GM12878 (cell line): ENCODE measurements around the gene MAP4K2. TPM values are rescaled to one million over a fixed set of nuclear protein-coding genes. Genes with fewer than 3 reads are reported as not detected.

ENCODE experiments used
- ATAC-seq: fragments of 200-7000 bp; cut with Tn5 transposase; 3 replicates; pipeline ENCODE4 v1.9.1; 2020; ENCODE audit warnings: mild to moderate bottlenecking, moderate library complexity
- BruUV-seq: library from RNA; stranded (reverse); fragments of 400-500 nt; replicated peaks from 2 replicates; lab custom pipeline; 2021; lab: Mats Ljungman, UMichigan
- CTCF ChIA-PET: fragments of 300-600 bp; sonication (Branson Sonifier 250); formaldehyde crosslinking; extraction: SDS; loops from one replicate; lab custom pipeline; 2021; ENCODE audit warnings: inconsistent platforms; lab: Yijun Ruan, JAX
- POLR2A ChIA-PET: fragments of 350-600 bp; formaldehyde crosslinking; extraction: SDS; loops from one replicate; lab custom pipeline; 2021; ENCODE audit warnings: inconsistent platforms; lab: Charles Lee
- RAD21 ChIA-PET: fragments of 300-600 bp; sonication (Branson Sonifier 250); formaldehyde crosslinking; loops from one replicate; lab custom pipeline; 2023; ENCODE audit warnings: antibody characterized with exemption; ENCODE audit not compliant: unreplicated experiment; lab: Charles Lee
- SMC1A ChIA-PET: fragments of 300-600 bp; sonication (Branson Sonifier 250); formaldehyde crosslinking; loops from one replicate; lab custom pipeline; 2023; ENCODE audit not compliant: unreplicated experiment, uncharacterized antibody; lab: Charles Lee
- DNase-seq: peaks from one replicate; pipeline ENCODE4 v3.0.0-alpha.2; 2011; ENCODE audit warnings: low read depth, low spot score
- FAIRE-seq: peaks from 3 replicates; lab custom pipeline; 2011; peaks lifted over from hg19 to GRCh38; lab: Jason Lieb, UNC
- H2AFZ ChIP-seq: 2 replicates; pipeline ENCODE4 v1.6.0; 2011; ENCODE audit warnings: low read depth, low read length, control low read depth; ENCODE audit not compliant: control insufficient read depth
- H3K27ac ChIP-seq: 2 replicates; pipeline ENCODE4 v1.5.1; 2011; ENCODE audit warnings: control low read depth; ENCODE audit not compliant: control insufficient read depth, insufficient read depth
- H3K27me3 ChIP-seq, 2 experiments: replicated peaks in 1 of 2; 2 replicates each; pipeline versions ENCODE4 v1.6.0 to v1.6.1; 2011; ENCODE audit warnings: low read length in 1 of 2; ENCODE audit not compliant: control insufficient read depth in 2 of 2, insufficient read depth in 2 of 2
- H3K36me3 ChIP-seq, 2 experiments: 2 replicates each; pipeline ENCODE4 v1.5.1; 2011; ENCODE audit warnings: low read length in 1 of 2; ENCODE audit not compliant: control insufficient read depth in 2 of 2, insufficient read depth in 2 of 2
- H3K4me1 ChIP-seq: 2 replicates; pipeline ENCODE4 v1.6.1; 2011; ENCODE audit warnings: mild to moderate bottlenecking, low read length, moderate library complexity, mixed read lengths; ENCODE audit not compliant: control insufficient read depth, insufficient read depth
- H3K4me2 ChIP-seq: 2 replicates; pipeline ENCODE4 v1.6.0; 2011; ENCODE audit warnings: control low read depth; ENCODE audit not compliant: control insufficient read depth, insufficient read depth
- H3K4me3 ChIP-seq: fragments of 200-600 bp; sonication (generic); 2 replicates; pipeline ENCODE4 v1.5.1; 2016
- H3K79me2 ChIP-seq: 2 replicates; pipeline ENCODE4 v1.6.0; 2011; ENCODE audit warnings: low read length; ENCODE audit not compliant: control insufficient read depth, insufficient read depth
- H3K9ac ChIP-seq: 2 replicates; pipeline ENCODE4 v1.8.0; 2011; ENCODE audit warnings: low read length, control low read depth, mixed read lengths; ENCODE audit not compliant: control insufficient read depth, insufficient read depth
- H3K9me3 ChIP-seq: replicated peaks from 3 replicates; pipeline ENCODE4 v1.5.1; 2011; ENCODE audit warnings: mild to moderate bottlenecking, low read length; ENCODE audit not compliant: control insufficient read depth, insufficient read depth
- H4K20me1 ChIP-seq: 2 replicates; pipeline ENCODE4 v1.6.0; 2011; ENCODE audit not compliant: control insufficient read depth, insufficient read depth
- GATAD2B ChIP-seq: fragments of 450-650 bp; conservative IDR thresholded peaks from 2 replicates; pipeline ENCODE4 v1.6.1; 2017; ENCODE audit warnings: low read depth, mild to moderate bottlenecking, moderate library complexity
- NR2F1 ChIP-seq: fragments of 450-650 bp; conservative IDR thresholded peaks from 2 replicates; pipeline ENCODE4 v1.6.1; 2017; ENCODE audit warnings: mild to moderate bottlenecking
- PML ChIP-seq: IDR thresholded peaks from 2 replicates; pipeline ENCODE4 v1.6.1; 2012; ENCODE audit warnings: low read length, inconsistent platforms
- POLR2A ChIP-seq: IDR thresholded peaks from 2 replicates; pipeline ENCODE4 v1.6.1; 2011; ENCODE audit warnings: low read depth, mild to moderate bottlenecking, low read length
- POLR2AphosphoS5 ChIP-seq: IDR thresholded peaks from 2 replicates; pipeline ENCODE4 v1.6.1; 2011; ENCODE audit warnings: mild to moderate bottlenecking, low read length, inconsistent platforms
- STAT3 ChIP-seq: IDR thresholded peaks from 2 replicates; pipeline ENCODE4 v1.6.1; 2011; ENCODE audit warnings: low read depth, low read length, improper control_type of control experiment
- ZBED1 ChIP-seq: IDR thresholded peaks from 2 replicates; pipeline ENCODE4 v1.6.1; 2016; ENCODE audit warnings: borderline replicate concordance
- ZNF384 ChIP-seq: IDR thresholded peaks from 2 replicates; pipeline ENCODE4 v1.6.1; 2012; ENCODE audit warnings: low read depth, mild to moderate bottlenecking, low read length, improper control_type of control experiment, borderline replicate concordance
- WGBS: methylation state at CpG from one replicate; pipeline ENCODE4 v1.1.6; 2016; ENCODE audit warnings: low lambda C conversion rate; ENCODE audit not compliant: insufficient replicate concordance, insufficient coverage; ENCODE audit errors: missing lambda C conversion rate; 5-methylcytosine and 5-hydroxymethylcytosine counted together
- in situ Hi-C: fragments of 300-500 bp; cut with MboI; formaldehyde crosslinking; loops from 9 replicates; pipeline ENCODE4 v1.14.3; 2018; ENCODE audit warnings: mixed read lengths
- intact Hi-C: fragments of 100-400 bp; cut with micrococcal nuclease; formaldehyde crosslinking; loops from one replicate; pipeline ENCODE4 v1.14.2; 2022; ENCODE audit not compliant: unreplicated experiment
- polyA plus RNA-seq, 11 experiments: library from polyadenylated mRNA; depleted of rRNA in 4 of 11; unstranded in 6 of 11; stranded (reverse) in 5 of 11; fragments of >200 nt; fragmentation: Nextera tagmentation in 4 of 11; fragmentation: Illumina TruSeq in 1 of 11; extraction: Ambion mirVana in 4 of 11; extraction: Trizol in 1 of 11; gene quantifications; 1 replicate in 1 of 11; 2 replicates in 10 of 11; pipeline versions ENCODE4 v1.2.1 to v1.2.3, GENCODE V29; 2011 to 2016; ENCODE audit warnings: inconsistent platforms in 2 of 11, missing spikeins in 2 of 11, low read depth in 1 of 11
- total RNA-seq, 4 experiments: library from RNA; depleted of rRNA in 3 of 4; stranded (reverse); fragments of >200 nt in 3 of 4; fragmentation: Illumina TruSeq in 1 of 4; extraction: Trizol in 1 of 4; gene quantifications; 2 replicates each; pipeline versions ENCODE4 v1.2.1 to v1.2.3, GENCODE V29; 2013 to 2021
- TF ChIP-seq, protein P1 (sequence below): fragments of 450-650 bp; formaldehyde crosslinking; IDR thresholded peaks from 2 replicates; pipeline ENCODE4 v1.4.0; 2022; ENCODE audit warnings: mild to moderate bottlenecking, moderate library complexity

Gene MAP4K2
- total and polyA plus RNA-seq, 10 of the 15 experiments (the other 5 are each of a cell fraction or from before 2014, with no cell fraction given): 0.98 to 78.1 (median 48.9) TPM

DNA sequence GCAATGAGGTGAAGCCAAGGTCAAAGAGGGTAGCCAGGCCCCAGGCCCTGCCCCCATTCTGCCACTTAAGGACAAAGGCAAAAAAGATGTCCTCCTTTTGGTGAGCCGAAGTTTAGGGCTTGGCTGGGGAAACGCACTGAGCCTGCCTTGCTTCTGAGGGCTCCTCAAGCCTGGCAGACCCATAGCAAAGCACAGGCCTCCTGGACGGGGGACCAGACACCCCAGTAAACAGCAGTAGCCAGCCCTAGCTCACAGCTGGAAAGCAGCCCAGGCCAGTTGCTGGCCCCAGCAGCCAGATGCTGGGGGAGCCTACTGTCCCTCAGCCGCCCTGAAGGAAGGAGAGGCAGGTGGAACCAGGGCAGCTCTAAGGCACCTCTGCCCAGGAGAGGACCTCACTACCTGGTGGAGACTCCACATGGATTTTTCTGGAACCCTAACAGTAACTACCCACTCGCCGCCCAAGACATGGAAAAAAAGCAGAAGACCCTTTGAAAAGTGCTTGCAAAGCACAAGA is 39.4 kb downstream of the MAP4K2 start:
- intact Hi-C loops: no loop called here
- Histone ChIP-seq H3K9me3 (no peaks in the 10 kb centered on the region), H4K20me1 (peaks cover 19% of the 10 kb centered on the region), H3K27me3 (no peaks in the 10 kb centered on the region), H3K9ac (no peak overlapping the region), H3K4me1 (peaks cover 17% of the 10 kb centered on the region), H3K27ac (no peak overlapping the region), H3K4me3 (no peak overlapping the region), H2AFZ (no peak overlapping the region), H3K79me2 (peaks cover 3% of the 10 kb centered on the region), H3K36me3 (peaks cover 30 to 32% of the 10 kb centered on the region in 2 experiments)
- no peak for DNase-seq
- ChIA-PET RAD21 (interaction anchor here (1.0 to 1.4 kb wide), 3 partner anchors 9 to 75 kb away, joined by 3 to 5 read pairs (median 4); partner anchors contain the start of gene RASGRP2), SMC1A (interaction anchor here (1.0 to 2.9 kb wide), 6 partner anchors 8 to 75 kb away, joined by 3 to 18 read pairs (median 4); partner anchors contain the start of gene RASGRP2), CTCF (interaction anchor here (0.9 to 2.5 kb wide), 8 partner anchors 8 to 446 kb away, joined by 3 to 16 read pairs (median 4); partner anchors contain the start of genes PRDX5, RASGRP2, SF1 and TRMT112)
- 73% methylated on average over 6 of the region's 6 CpGs for WGBS
- peak; percentile 3 for ATAC-seq
- no peak for FAIRE-seq
- TF ChIP-seq GATAD2B (no peak), NR2F1 (peak; percentile 32; the same call in 1 of the 2 replicates), PML (peak; percentile 30; the same call in 1 of the 2 replicates), STAT3 (no peak), ZNF384 (no peak), POLR2AphosphoS5 (peak; percentile 8), POLR2A (peak; percentile 39; the same call in 1 of the 2 replicates), ZBED1 (no peak)
- TF ChIP-seq, protein P1, sequence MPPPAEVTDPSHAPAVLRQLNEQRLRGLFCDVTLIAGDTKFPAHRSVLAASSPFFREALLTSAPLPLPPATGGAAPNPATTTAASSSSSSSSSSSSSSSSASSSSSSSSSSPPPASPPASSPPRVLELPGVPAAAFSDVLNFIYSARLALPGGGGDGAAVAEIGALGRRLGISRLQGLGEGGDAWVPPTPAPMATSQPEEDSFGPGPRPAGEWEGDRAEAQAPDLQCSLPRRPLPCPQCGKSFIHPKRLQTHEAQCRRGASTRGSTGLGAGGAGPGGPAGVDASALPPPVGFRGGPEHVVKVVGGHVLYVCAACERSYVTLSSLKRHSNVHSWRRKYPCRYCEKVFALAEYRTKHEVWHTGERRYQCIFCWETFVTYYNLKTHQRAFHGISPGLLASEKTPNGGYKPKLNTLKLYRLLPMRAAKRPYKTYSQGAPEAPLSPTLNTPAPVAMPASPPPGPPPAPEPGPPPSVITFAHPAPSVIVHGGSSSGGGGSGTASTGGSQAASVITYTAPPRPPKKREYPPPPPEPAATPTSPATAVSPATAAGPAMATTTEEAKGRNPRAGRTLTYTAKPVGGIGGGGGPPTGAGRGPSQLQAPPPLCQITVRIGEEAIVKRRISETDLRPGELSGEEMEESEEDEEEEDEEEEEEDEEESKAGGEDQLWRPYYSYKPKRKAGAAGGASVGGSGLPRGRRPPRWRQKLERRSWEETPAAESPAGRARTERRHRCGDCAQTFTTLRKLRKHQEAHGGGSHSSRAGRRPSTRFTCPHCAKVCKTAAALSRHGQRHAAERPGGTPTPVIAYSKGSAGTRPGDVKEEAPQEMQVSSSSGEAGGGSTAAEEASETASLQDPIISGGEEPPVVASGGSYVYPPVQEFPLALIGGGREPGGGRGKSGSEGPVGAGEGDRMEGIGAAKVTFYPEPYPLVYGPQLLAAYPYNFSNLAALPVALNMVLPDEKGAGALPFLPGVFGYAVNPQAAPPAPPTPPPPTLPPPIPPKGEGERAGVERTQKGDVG: no peak
- TF ChIP-seq, all 136 proteins: peak for 4
- POLR2A ChIA-PET: interaction anchor here (0.7 to 1.6 kb wide), 6 partner anchors 9 to 22 kb away, joined by 3 to 6 read pairs (median 3); partner anchors contain the start of gene SF1
- no TSS peak for BruUV-seq
- H3K4me2 ChIP-seq: no peak overlapping the region
- in situ Hi-C loops: no loop called here
